PC-9 (cell line): Measurements from ENCODE around the gene CREG1. TPM values are rescaled to one million over a fixed set of nuclear protein-coding genes. Genes with fewer than 3 reads are reported as not detected.

ENCODE experiments used
- BruUV-seq: library from RNA; stranded (reverse); fragments of 400-500 nt; replicated peaks from 2 replicates; lab custom pipeline; 2021; lab: Mats Ljungman, UMichigan
- CTCF ChIA-PET: fragments of 300-600 bp; sonication (Branson Sonifier 250); formaldehyde crosslinking; loops from one replicate; lab custom pipeline; 2022; ENCODE audit warnings: antibody characterized with exemption; lab: Charles Lee
- POLR2A ChIA-PET: fragments of 300-600 bp; sonication (Branson Sonifier 250); formaldehyde crosslinking; loops from one replicate; lab custom pipeline; 2022; ENCODE audit warnings: antibody characterized with exemption; ENCODE audit not compliant: unreplicated experiment; lab: Charles Lee
- DNase-seq, 2 experiments: peaks; one replicate each; pipeline versions ENCODE4 v3.0.0 to v3.0.0-alpha.2; 2015 to 2022; ENCODE audit warnings: mixed read lengths in 1 of 2
- H2AFZ ChIP-seq: fragments of 200-600 bp; sonication (generic); 2 replicates; pipeline ENCODE4 v1.8.1; 2017; ENCODE audit warnings: antibody characterized with exemption
- H3F3A ChIP-seq: fragments of 200-600 bp; sonication (generic); 2 replicates; pipeline ENCODE4 v1.8.1; 2017; ENCODE audit warnings: antibody characterized with exemption, mild to moderate bottlenecking, low read depth; ENCODE audit not compliant: insufficient read depth
- H3K27ac ChIP-seq: fragments of 200-600 bp; sonication (generic); 2 replicates; pipeline ENCODE4 v1.6.1; 2016; ENCODE audit warnings: mixed run types
- H3K27me3 ChIP-seq: fragments of 200-600 bp; sonication (generic); 2 replicates; pipeline ENCODE4 v1.6.1; 2016; ENCODE audit warnings: low read depth, mixed run types; ENCODE audit not compliant: insufficient read depth
- H3K36me3 ChIP-seq: fragments of 200-600 bp; sonication (generic); 2 replicates; pipeline ENCODE4 v1.6.1; 2016; ENCODE audit warnings: low read depth, mixed run types
- H3K4me1 ChIP-seq: fragments of 200-600 bp; sonication (generic); replicated peaks from 2 replicates; pipeline ENCODE4 v1.6.1; 2016; ENCODE audit warnings: mixed run types; ENCODE audit not compliant: insufficient read depth
- H3K4me2 ChIP-seq: fragments of 200-600 bp; sonication (generic); 2 replicates; pipeline ENCODE4 v1.6.1; 2017; ENCODE audit warnings: mixed run types
- H3K4me3 ChIP-seq: fragments of 200-600 bp; sonication (generic); 2 replicates; pipeline ENCODE4 v1.6.1; 2016; ENCODE audit warnings: mixed run types
- H3K79me2 ChIP-seq: fragments of 200-600 bp; sonication (generic); 2 replicates; pipeline ENCODE4 v1.6.1; 2017; ENCODE audit warnings: low read depth, mixed run types
- H3K9me2 ChIP-seq: fragments of 200-600 bp; sonication (generic); 2 replicates; pipeline ENCODE4 v1.8.1; 2017; ENCODE audit warnings: mild to moderate bottlenecking; ENCODE audit not compliant: insufficient read depth
- H3K9me3 ChIP-seq: fragments of 200-600 bp; sonication (generic); 2 replicates; pipeline ENCODE4 v1.8.1; 2016; ENCODE audit warnings: low read depth; ENCODE audit not compliant: insufficient read depth
- H4K20me1 ChIP-seq: fragments of 200-600 bp; sonication (generic); 2 replicates; pipeline ENCODE4 v1.8.1; 2017; ENCODE audit not compliant: insufficient read depth
- CTCF ChIP-seq: fragments of 200-600 bp; sonication (generic); conservative IDR thresholded peaks from 2 replicates; pipeline ENCODE4 v1.6.1; 2017; ENCODE audit warnings: mixed run types, antibody characterized with exemption, mild to moderate bottlenecking, moderate library complexity
- EZH2 ChIP-seq: fragments of 200-600 bp; sonication (generic); IDR thresholded peaks from 2 replicates; pipeline ENCODE4 v1.8.0; 2017; ENCODE audit warnings: antibody characterized with exemption, low read depth
- intact Hi-C: fragments of 100-400 bp; cut with micrococcal nuclease; formaldehyde crosslinking; loops from one replicate; pipeline ENCODE4 v1.10.0; 2022; ENCODE audit not compliant: unreplicated experiment
- total RNA-seq: library from RNA; stranded (reverse); gene quantifications from 2 replicates; pipeline ENCODE4 v1.2.3, GENCODE V29; 2021

Gene CREG1
- total RNA-seq, 1 experiment from 2014 or later, result 31.6 TPM

- Histone ChIP-seq H3K9me3 (no peaks in the 10 kb centered on the region), H3K4me3 (no peak overlapping the region), H3K4me1 (no peaks in the 10 kb centered on the region), H3K79me2 (no peaks in the 10 kb centered on the region), H4K20me1 (no peaks in the 10 kb centered on the region), H3K36me3 (no peaks in the 10 kb centered on the region), H3K4me2 (no peak overlapping the region), H3K9me2 (no peaks in the 10 kb centered on the region), H2AFZ (no peak overlapping the region), H3K27ac (no peak overlapping the region), H3F3A (no peaks in the 10 kb centered on the region), H3K27me3 (no peaks in the 10 kb centered on the region)
- BruUV-seq, result no TSS peak
- no peak for DNase-seq
- ChIA-PET POLR2A (no interaction called here), CTCF (interaction anchor here (0.6 kb wide), 1 partner anchor 78 kb away, joined by 11 read pairs; no protein-coding TSS in a partner anchor)
- intact Hi-C loops, result no loop called here
- TF ChIP-seq EZH2, result no peak
- TF ChIP-seq CTCF, result no peak
Observed at GRCh38 chr1:167528057-167528728, 25.4 kb downstream of the CREG1 start.

- no peak for DNase-seq
- Histone ChIP-seq H3F3A (no peaks in the 10 kb centered on the region), H3K36me3 (no peaks in the 10 kb centered on the region), H2AFZ (no peak overlapping the region), H4K20me1 (no peaks in the 10 kb centered on the region), H3K79me2 (no peaks in the 10 kb centered on the region), H3K9me3 (no peaks in the 10 kb centered on the region), H3K4me3 (no peak overlapping the region), H3K27ac (no peak overlapping the region), H3K4me1 (no peaks in the 10 kb centered on the region), H3K9me2 (no peaks in the 10 kb centered on the region), H3K27me3 (no peaks in the 10 kb centered on the region), H3K4me2 (no peak overlapping the region)
- no TSS peak for BruUV-seq
- ChIA-PET CTCF (no interaction called here), POLR2A (no interaction called here)
- intact Hi-C loops, result no loop called here
- TF ChIP-seq EZH2 (no peak), CTCF (no peak)
Observed at GRCh38 chr1:167526667-167527383, 26.7 kb downstream of the CREG1 start.

- H4K20me1 ChIP-seq, result no peaks in the 10 kb centered on the region
- no peaks in the 10 kb centered on the region for H3K27me3 ChIP-seq
- BruUV-seq, result no TSS peak
- H3K4me3 ChIP-seq, result no peak overlapping the region
- intact Hi-C loops, result no loop called here
- no peaks in the 10 kb centered on the region for H3K79me2 ChIP-seq
- H3K9me3 ChIP-seq, result no peaks in the 10 kb centered on the region
- no peak overlapping the region for H2AFZ ChIP-seq
- TF ChIP-seq EZH2 (no peak), CTCF (no peak)
- H3K27ac ChIP-seq, result no peak overlapping the region
- CTCF ChIA-PET, result interaction anchor here (0.5 kb wide), 1 partner anchor 15 kb away, joined by 10 read pairs; no protein-coding TSS in a partner anchor
- H3K36me3 ChIP-seq, result no peaks in the 10 kb centered on the region
- no peaks in the 10 kb centered on the region for H3F3A ChIP-seq
- no peak overlapping the region for H3K4me2 ChIP-seq
- H3K9me2 ChIP-seq, result no peaks in the 10 kb centered on the region; the same call in 1 of the 2 replicates
- POLR2A ChIA-PET, result no interaction called here
- DNase-seq, result no peak
- H3K4me1 ChIP-seq, result no peaks in the 10 kb centered on the region
Observed at GRCh38 chr1:167524651-167525050, 28.9 kb downstream of the CREG1 start.
